IMR-90 (cell line): Measurements from ENCODE around the gene ARHGAP24. TPM values are rescaled to one million over a fixed set of nuclear protein-coding genes. Genes with fewer than 3 reads are reported as not detected.

Experiments
- ATAC-seq: fragments of 200-7000 bp; cut with Tn5 transposase; 2 replicates; pipeline ENCODE4 v1.9.1; 2020; ENCODE audit warnings: low read depth, mild to moderate bottlenecking, moderate library complexity
- BruUV-seq: library from RNA; stranded (reverse); fragments of 400-500 nt; replicated peaks from 2 replicates; lab custom pipeline; 2021; lab: Mats Ljungman, UMichigan
- CTCF ChIA-PET: fragments of 300-600 bp; formaldehyde crosslinking; extraction: SDS; loops from one replicate; lab custom pipeline; 2021; ENCODE audit warnings: antibody characterized with exemption; lab: Yijun Ruan, JAX
- POLR2A ChIA-PET: fragments of 300-600 bp; sonication (Branson Sonifier 250); formaldehyde crosslinking; loops from one replicate; lab custom pipeline; 2022; ENCODE audit warnings: antibody characterized with exemption; ENCODE audit not compliant: unreplicated experiment; lab: Charles Lee
- DNase-seq: peaks from one replicate; pipeline ENCODE4 v3.0.0; 2013
- H2AFZ ChIP-seq: replicated peaks from 2 replicates; pipeline ENCODE3; 2013; ENCODE audit warnings: low read length, mild to moderate bottlenecking; ENCODE audit not compliant: poor library complexity
- H2AK5ac ChIP-seq: 2 replicates; pipeline ENCODE4 v1.6.1; 2013; ENCODE audit warnings: low read depth, low read length, inconsistent platforms
- H2AK9ac ChIP-seq: replicated peaks from 2 replicates; pipeline ENCODE3; 2013; ENCODE audit warnings: mild to moderate bottlenecking, low read depth, low read length, moderate library complexity; ENCODE audit not compliant: poor library complexity
- H2BK120ac ChIP-seq: 2 replicates; pipeline ENCODE4 v1.6.1; 2013; ENCODE audit warnings: low read depth, low read length, inconsistent platforms
- H2BK15ac ChIP-seq: 3 replicates; pipeline ENCODE4 v1.6.1; 2013; ENCODE audit warnings: low read depth, low read length, inconsistent platforms
- H2BK20ac ChIP-seq: 2 replicates; pipeline ENCODE4 v1.6.1; 2013; ENCODE audit warnings: low read depth, mild to moderate bottlenecking, inconsistent platforms, low read length, moderate library complexity
- H2BK5ac ChIP-seq: 2 replicates; pipeline ENCODE4 v1.6.1; 2013; ENCODE audit warnings: mild to moderate bottlenecking, low read depth, low read length, inconsistent platforms; ENCODE audit not compliant: poor library complexity, severe bottlenecking
- H3K14ac ChIP-seq: replicated peaks from 2 replicates; pipeline ENCODE4 v1.6.1; 2013; ENCODE audit warnings: low read depth, low read length, inconsistent platforms
- H3K18ac ChIP-seq: 2 replicates; pipeline ENCODE4 v1.6.1; 2013; ENCODE audit warnings: low read depth, low read length, control low read depth
- H3K23ac ChIP-seq: 2 replicates; pipeline ENCODE4 v1.6.1; 2013; ENCODE audit warnings: low read depth, low read length, inconsistent platforms
- H3K27ac ChIP-seq: 2 replicates; pipeline ENCODE4 v1.5.1; 2013; ENCODE audit warnings: mild to moderate bottlenecking, control low read depth, low read length; ENCODE audit not compliant: insufficient read depth
- H3K27me3 ChIP-seq: 2 replicates; pipeline ENCODE4 v1.6.1; 2013; ENCODE audit warnings: low read length; ENCODE audit not compliant: control insufficient read depth, insufficient read depth
- H3K36me3 ChIP-seq: 2 replicates; pipeline ENCODE4 v1.6.1; 2013; ENCODE audit warnings: low read length, mixed read lengths; ENCODE audit not compliant: control insufficient read depth, insufficient read depth
- H3K4ac ChIP-seq: 2 replicates; pipeline ENCODE4 v1.6.1; 2013; ENCODE audit warnings: low read depth, low read length, inconsistent platforms
- H3K4me1 ChIP-seq: 2 replicates; pipeline ENCODE4 v1.6.1; 2013; ENCODE audit warnings: low read length, mixed read lengths; ENCODE audit not compliant: control insufficient read depth, insufficient read depth
- H3K4me2 ChIP-seq: 2 replicates; pipeline ENCODE4 v1.6.1; 2013; ENCODE audit warnings: low read depth, mild to moderate bottlenecking, control low read depth, low read length, moderate library complexity
- H3K4me3 ChIP-seq: 2 replicates; pipeline ENCODE4 v1.5.1; 2013; ENCODE audit warnings: low read depth, mild to moderate bottlenecking, control low read depth, low read length, moderate library complexity; ENCODE audit not compliant: insufficient read depth
- H3K56ac ChIP-seq: 2 replicates; pipeline ENCODE4 v1.6.1; 2013; ENCODE audit warnings: low read length, inconsistent platforms; ENCODE audit not compliant: insufficient read depth; ENCODE audit errors: extremely low read depth
- H3K79me1 ChIP-seq, 2 experiments: 2 replicates each; pipeline ENCODE4 v1.6.1; 2013; ENCODE audit warnings: low read length in 2 of 2, inconsistent platforms in 1 of 2, low read depth in 1 of 2
- H3K9ac ChIP-seq: 2 replicates; pipeline ENCODE4 v1.6.1; 2013; ENCODE audit warnings: low read depth, low read length, control low read depth
- H3K9me1 ChIP-seq: 2 replicates; pipeline ENCODE4 v1.6.1; 2013; ENCODE audit warnings: low read length, inconsistent platforms; ENCODE audit not compliant: insufficient read depth
- H3K9me3 ChIP-seq: 2 replicates; pipeline ENCODE4 v1.6.1; 2013; ENCODE audit warnings: low read length; ENCODE audit not compliant: control insufficient read depth, insufficient read depth
- H4K20me1 ChIP-seq: 2 replicates; pipeline ENCODE4 v1.6.1; 2013; ENCODE audit warnings: low read length, inconsistent platforms; ENCODE audit not compliant: insufficient read depth
- H4K5ac ChIP-seq: 2 replicates; pipeline ENCODE4 v1.6.1; 2013; ENCODE audit warnings: mild to moderate bottlenecking, low read depth, low read length, control low read depth
- H4K8ac ChIP-seq, 2 experiments: 2 replicates each; pipeline ENCODE4 v1.6.1; 2013; ENCODE audit warnings: low read depth in 2 of 2, low read length in 2 of 2, control low read depth in 1 of 2, inconsistent platforms in 1 of 2
- H4K91ac ChIP-seq: 2 replicates; pipeline ENCODE4 v1.6.1; 2013; ENCODE audit warnings: low read depth, low read length, inconsistent platforms; ENCODE audit not compliant: insufficient read depth
- BHLHE40 ChIP-seq: fragments of 150-350 bp; IDR thresholded peaks from 2 replicates; pipeline ENCODE4 v1.6.1; 2016; ENCODE audit warnings: mild to moderate bottlenecking, low read depth, low read length
- CEBPB ChIP-seq: IDR thresholded peaks from 2 replicates; pipeline ENCODE4 v1.6.1; 2012; ENCODE audit warnings: low read depth, low read length, improper control_type of control experiment
- MAFK ChIP-seq: IDR thresholded peaks from 2 replicates; pipeline ENCODE4 v1.6.1; 2012; ENCODE audit warnings: low read depth, low read length, improper control_type of control experiment
- MAZ ChIP-seq: IDR thresholded peaks from 2 replicates; pipeline ENCODE4 v1.6.1; 2012; ENCODE audit warnings: low read depth, mild to moderate bottlenecking, low read length, improper control_type of control experiment, moderate library complexity, borderline replicate concordance
- MXI1 ChIP-seq: IDR thresholded peaks from 2 replicates; pipeline ENCODE4 v1.6.1; 2012; ENCODE audit warnings: low read depth, mild to moderate bottlenecking, low read length, moderate library complexity, borderline replicate concordance
- NFE2L2 ChIP-seq: fragments of 150-350 bp; IDR thresholded peaks from 2 replicates; pipeline ENCODE4 v1.6.1; 2016; ENCODE audit warnings: low read depth, mild to moderate bottlenecking, low read length
- SMC3 ChIP-seq: fragments of 150-350 bp; IDR thresholded peaks from 2 replicates; pipeline ENCODE4 v1.6.1; 2016; ENCODE audit warnings: low read depth, mild to moderate bottlenecking, antibody characterized with exemption, low read length, moderate library complexity
- WGBS, 2 experiments: methylation state at CpG; one replicate each; pipeline versions ENCODE4 v1.1.5 to v1.1.7; 2013; ENCODE audit warnings: missing lambda C conversion rate in 2 of 2; ENCODE audit not compliant: insufficient read length in 1 of 2; ENCODE audit errors: extremely low coverage in 2 of 2; 5-methylcytosine and 5-hydroxymethylcytosine counted together
- dilution Hi-C: fragments of 300-500 bp; cut with HindIII; formaldehyde crosslinking; loops from one replicate; pipeline ENCODE4 v1.14.3; 2018; ENCODE audit warnings: low sequenced_read_pairs; ENCODE audit not compliant: unreplicated experiment
- in situ Hi-C: fragments of 300-500 bp; cut with MboI; formaldehyde crosslinking; loops from 3 replicates; pipeline ENCODE4 v1.14.3; 2019; ENCODE audit warnings: low sequenced_read_pairs, inconsistent platforms, mixed read lengths
- intact Hi-C: fragments of 100-400 bp; cut with micrococcal nuclease; formaldehyde crosslinking; loops from 2 replicates; pipeline ENCODE4 v1.10.0; 2022
- polyA plus RNA-seq, 3 experiments: library from polyadenylated mRNA; depleted of rRNA; stranded (reverse); fragments of >200 nt; gene quantifications; 2 replicates each; pipeline ENCODE4 v1.2.3, GENCODE V29; 2012; ENCODE audit warnings: low replicate concordance in 1 of 3
- total RNA-seq: library from RNA; depleted of rRNA; stranded (reverse); fragments of >200 nt; gene quantifications from 2 replicates; pipeline ENCODE4 v1.2.3, GENCODE V29; 2012
- TF ChIP-seq, protein P1 (sequence below): conservative IDR thresholded peaks from 2 replicates; pipeline ENCODE4 v1.5.1; 2012; ENCODE audit warnings: mild to moderate bottlenecking, low read depth, low read length, improper control_type of control experiment

The ARHGAP24 gene
- total and polyA plus RNA-seq, 2 of the 4 experiments (the other 2 are of a cell fraction): 11.9 to 24.0 TPM

DNA sequence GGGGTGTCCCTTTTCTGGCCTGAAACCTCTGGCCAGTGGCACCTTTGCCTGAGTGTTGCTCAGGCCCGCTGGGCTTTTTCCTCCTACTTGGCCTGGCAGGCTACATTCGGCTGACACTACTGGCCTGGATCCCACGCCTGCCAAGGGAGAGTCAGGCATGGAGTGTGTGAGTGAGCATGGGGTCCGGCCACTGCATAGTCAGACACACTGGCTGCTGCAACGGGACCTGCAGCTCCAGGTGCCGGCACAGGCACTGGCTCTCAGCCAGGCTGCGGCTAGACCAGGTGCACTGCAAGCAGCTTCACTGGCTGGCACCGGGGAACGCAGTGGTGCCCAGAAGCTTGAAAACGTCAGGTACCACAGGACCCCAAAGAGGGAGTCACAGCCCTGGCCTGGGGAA, 434.9 kb downstream of the ARHGAP24 start:
- CTCF ChIA-PET: interaction anchor here (0.8 kb wide), 1 partner anchor 12 kb away, joined by 3 read pairs; no protein-coding TSS in a partner anchor
- dilution Hi-C loops: no loop called here
- in situ Hi-C loops: no loop called here
- TF ChIP-seq BHLHE40 (no peak), MXI1 (no peak), MAZ (no peak), NFE2L2 (no peak), SMC3 (no peak), CEBPB (no peak), MAFK (no peak)
- TF ChIP-seq, protein P1, sequence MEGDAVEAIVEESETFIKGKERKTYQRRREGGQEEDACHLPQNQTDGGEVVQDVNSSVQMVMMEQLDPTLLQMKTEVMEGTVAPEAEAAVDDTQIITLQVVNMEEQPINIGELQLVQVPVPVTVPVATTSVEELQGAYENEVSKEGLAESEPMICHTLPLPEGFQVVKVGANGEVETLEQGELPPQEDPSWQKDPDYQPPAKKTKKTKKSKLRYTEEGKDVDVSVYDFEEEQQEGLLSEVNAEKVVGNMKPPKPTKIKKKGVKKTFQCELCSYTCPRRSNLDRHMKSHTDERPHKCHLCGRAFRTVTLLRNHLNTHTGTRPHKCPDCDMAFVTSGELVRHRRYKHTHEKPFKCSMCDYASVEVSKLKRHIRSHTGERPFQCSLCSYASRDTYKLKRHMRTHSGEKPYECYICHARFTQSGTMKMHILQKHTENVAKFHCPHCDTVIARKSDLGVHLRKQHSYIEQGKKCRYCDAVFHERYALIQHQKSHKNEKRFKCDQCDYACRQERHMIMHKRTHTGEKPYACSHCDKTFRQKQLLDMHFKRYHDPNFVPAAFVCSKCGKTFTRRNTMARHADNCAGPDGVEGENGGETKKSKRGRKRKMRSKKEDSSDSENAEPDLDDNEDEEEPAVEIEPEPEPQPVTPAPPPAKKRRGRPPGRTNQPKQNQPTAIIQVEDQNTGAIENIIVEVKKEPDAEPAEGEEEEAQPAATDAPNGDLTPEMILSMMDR: no peak
- Histone ChIP-seq H2AFZ (no peak overlapping the region), H2AK5ac (no peak overlapping the region), H3K9me1 (no peaks in the 10 kb centered on the region), H2AK9ac (no peak overlapping the region), H3K36me3 (no peaks in the 10 kb centered on the region), H2BK20ac (no peak overlapping the region), H4K5ac (no peak overlapping the region), H3K18ac (no peak overlapping the region), H3K4me3 (no peak overlapping the region), H2BK5ac (no peak overlapping the region), H3K23ac (no peak overlapping the region), H4K91ac (no peak overlapping the region), H4K20me1 (peaks cover 3% of the 10 kb centered on the region; the same call in 1 of the 2 replicates), H2BK120ac (no peak overlapping the region), H3K14ac (no peak overlapping the region), H3K4me2 (no peak overlapping the region), H3K9ac (no peak overlapping the region), H3K27ac (no peak overlapping the region), H2BK15ac (no peak overlapping the region), H3K9me3 (no peaks in the 10 kb centered on the region), H4K8ac (no peak overlapping the region), H3K79me1 (peaks cover 3 to 26% of the 10 kb centered on the region in 2 experiments), H3K4ac (no peak overlapping the region), H3K56ac (no peak overlapping the region), H3K27me3 (no peaks in the 10 kb centered on the region), H3K4me1 (no peaks in the 10 kb centered on the region)
- POLR2A ChIA-PET: no interaction called here
- intact Hi-C loops: loop anchor here (10.0 kb wide), 1 partner anchor 1215 kb away; no protein-coding TSS in a partner anchor
- ATAC-seq (no peak), DNase-seq (no peak)
- 92% methylated on average over 6 of the region's 10 CpGs; no CpG with 5 or more reads in 1 of the 2 experiments for WGBS, 2 experiments
- no TSS peak for BruUV-seq
